HCT116 (cell line): ENCODE data around the gene RABGAP1. TPM values are rescaled to one million over a fixed set of nuclear protein-coding genes. Genes with fewer than 3 reads are reported as not detected.

Source experiments
- ATAC-seq: fragments of 200-7000 bp; cut with Tn5 transposase; 2 replicates; pipeline ENCODE4 v1.9.1; 2020; ENCODE audit warnings: mild to moderate bottlenecking, moderate library complexity
- BruUV-seq: library from RNA; stranded (reverse); fragments of 400-500 nt; replicated peaks from 2 replicates; lab custom pipeline; 2021; lab: Mats Ljungman, UMichigan
- CTCF ChIA-PET: fragments of 300-600 bp; sonication (Branson Sonifier 250); formaldehyde crosslinking; loops from one replicate; lab custom pipeline; 2021; ENCODE audit warnings: antibody characterized with exemption; lab: Charles Lee
- POLR2A ChIA-PET: fragments of 300-600, 350-600 bp; sonication (Branson Sonifier 250); formaldehyde crosslinking; loops from one replicate; lab custom pipeline; 2021; ENCODE audit warnings: antibody characterized with exemption; lab: Charles Lee
- RAD21 ChIA-PET, 2 experiments: fragments of 300-600 bp; sonication (Branson Sonifier 250); formaldehyde crosslinking; loops; one replicate each; lab custom pipeline; 2023; ENCODE audit warnings: low total read pairs in 2 of 2; ENCODE audit not compliant: uncharacterized antibody in 2 of 2, unreplicated experiment in 2 of 2, low non-redundant PET in 1 of 2; lab: Charles Lee
- DNase-seq: peaks from one replicate; pipeline ENCODE4 v3.0.0-alpha.2; 2010; ENCODE audit warnings: low read depth, low spot score
- H2AFZ ChIP-seq: fragments of 200-600 bp; shearing (Covaris generic), sonication (generic); 2 replicates; pipeline ENCODE4 v1.6.1; 2017; ENCODE audit warnings: low read depth, mixed run types, mixed read lengths, antibody characterized with exemption, low read length; ENCODE audit not compliant: poor library complexity, severe bottlenecking
- H3K27ac ChIP-seq: 2 replicates; pipeline ENCODE4 v1.5.1; 2012; ENCODE audit warnings: low read depth, low read length
- H3K27me3 ChIP-seq: fragments of 200-600 bp; sonication (generic); 2 replicates; pipeline ENCODE4 v1.6.1; 2016; ENCODE audit warnings: mixed run types, low read length, mixed read lengths; ENCODE audit not compliant: insufficient read depth
- H3K36me3 ChIP-seq, 2 experiments: fragments of 200-500 bp in 1 of 2; fragments of 200-600 bp in 1 of 2; sonication (Bioruptor generic) in 1 of 2; sonication (generic) in 1 of 2; 2 replicates each; pipeline versions ENCODE4 v1.5.1 to v1.6.1; 2014 to 2016; ENCODE audit warnings: low read length in 2 of 2, inconsistent platforms in 1 of 2, mixed read lengths in 1 of 2, mixed run types in 1 of 2; ENCODE audit not compliant: insufficient read depth in 2 of 2, control insufficient read depth in 1 of 2
- H3K4me1 ChIP-seq, 2 experiments: fragments of 200-600 bp in 1 of 2; sonication (generic) in 1 of 2; 2 replicates each; pipeline versions ENCODE4 v1.5.1 to v1.6.1; 2012 to 2017; ENCODE audit warnings: low read length in 2 of 2, inconsistent platforms in 1 of 2, mild to moderate bottlenecking in 1 of 2, mixed read lengths in 1 of 2, mixed run types in 1 of 2, moderate library complexity in 1 of 2; ENCODE audit not compliant: insufficient read depth in 2 of 2, control insufficient read depth in 1 of 2
- H3K4me2 ChIP-seq: fragments of 200-600 bp; sonication (generic); 2 replicates; pipeline ENCODE4 v1.6.1; 2017; ENCODE audit warnings: mixed run types, low read length, mixed read lengths
- H3K4me3 ChIP-seq, 2 experiments: fragments of 200-600 bp in 1 of 2; sonication (generic) in 1 of 2; replicated peaks in 1 of 2; 2 replicates each; pipeline ENCODE4 v1.5.1; 2011 to 2016; ENCODE audit warnings: low read length in 2 of 2, control low read depth in 1 of 2, low read depth in 1 of 2, mild to moderate bottlenecking in 1 of 2, mixed read lengths in 1 of 2, mixed run types in 1 of 2
- H3K79me2 ChIP-seq: fragments of 200-600 bp; sonication (generic); 2 replicates; pipeline ENCODE4 v1.6.1; 2017; ENCODE audit warnings: mild to moderate bottlenecking, mixed run types, low read length, moderate library complexity, mixed read lengths; ENCODE audit not compliant: insufficient read depth
- H3K9ac ChIP-seq: fragments of 200-600 bp; sonication (generic); 2 replicates; pipeline ENCODE4 v1.6.1; 2016; ENCODE audit warnings: low read length, mixed read lengths
- H3K9me2 ChIP-seq: fragments of 200-600 bp; sonication (generic), shearing (Covaris generic); 2 replicates; pipeline ENCODE4 v1.6.1; 2017; ENCODE audit warnings: mixed run types, mild to moderate bottlenecking, moderate library complexity; ENCODE audit not compliant: insufficient read depth
- H3K9me3 ChIP-seq, 2 experiments: fragments of 200-500 bp in 1 of 2; fragments of 200-600 bp in 1 of 2; sonication (Bioruptor generic) in 1 of 2; sonication (generic) in 1 of 2; 2 replicates each; pipeline ENCODE4 v1.6.1; 2014 to 2017; ENCODE audit warnings: low read length in 2 of 2, mixed read lengths in 2 of 2, inconsistent platforms in 1 of 2, low read depth in 1 of 2, mild to moderate bottlenecking in 1 of 2, mixed run types in 1 of 2, moderate library complexity in 1 of 2; ENCODE audit not compliant: control insufficient read depth in 1 of 2, insufficient read depth in 1 of 2
- H4K20me1 ChIP-seq: fragments of 200-600 bp; sonication (generic), shearing (Covaris generic); 2 replicates; pipeline ENCODE4 v1.6.1; 2017; ENCODE audit warnings: mixed run types, mild to moderate bottlenecking, moderate library complexity; ENCODE audit not compliant: insufficient read depth
- CBX3 ChIP-seq: IDR thresholded peaks from 2 replicates; pipeline ENCODE4 v1.6.1; 2012; ENCODE audit warnings: low read depth
- CEBPB ChIP-seq: IDR thresholded peaks from 2 replicates; pipeline ENCODE4 v1.6.1; 2012; ENCODE audit warnings: low read depth
- EZH2 ChIP-seq: fragments of 200-600 bp; sonication (generic); IDR thresholded peaks from 2 replicates; pipeline ENCODE4 v1.6.1; 2017; ENCODE audit warnings: antibody characterized with exemption, mixed run types
- EZH2phosphoT487 ChIP-seq: fragments of 200-600 bp; IDR thresholded peaks from 2 replicates; pipeline ENCODE4 v1.6.1; 2018; ENCODE audit warnings: antibody characterized with exemption, borderline replicate concordance
- SIN3A ChIP-seq: IDR thresholded peaks from 2 replicates; pipeline ENCODE4 v1.6.1; 2012; ENCODE audit warnings: low read depth
- SP1 ChIP-seq: IDR thresholded peaks from 2 replicates; pipeline ENCODE4 v1.6.1; 2012; ENCODE audit warnings: low read depth
- SRF ChIP-seq: IDR thresholded peaks from 2 replicates; pipeline ENCODE4 v1.6.1; 2012; ENCODE audit warnings: low read depth
- YY1 ChIP-seq: IDR thresholded peaks from 2 replicates; pipeline ENCODE4 v1.6.1; 2011; ENCODE audit warnings: low read length, low read depth, moderate library complexity, mild to moderate bottlenecking; ENCODE audit not compliant: insufficient replicate concordance; ENCODE audit errors: extremely low read depth
- ZFX ChIP-seq: fragments of 450-650 bp; IDR thresholded peaks from 2 replicates; pipeline ENCODE4 v1.6.1; 2017
- ZNF274 ChIP-seq: fragments of 200-500 bp; sonication (Bioruptor generic); IDR thresholded peaks from 2 replicates; pipeline ENCODE4 v1.6.1; 2014; ENCODE audit warnings: mild to moderate bottlenecking, low read depth, low read length, inconsistent platforms
- intact Hi-C: fragments of 100-400 bp; cut with micrococcal nuclease; formaldehyde crosslinking; loops from 2 replicates; pipeline ENCODE4 v1.10.0; 2022
- total RNA-seq: library from RNA; stranded (reverse); gene quantifications from one replicate; pipeline ENCODE4 v1.2.1, GENCODE V29; 2021; ENCODE audit not compliant: unreplicated experiment
- TF ChIP-seq, protein P1 (sequence below), 3 experiments: fragments of 200-600 bp in 1 of 3; sonication (generic) in 1 of 3; IDR thresholded peaks in 2 of 3; conservative IDR thresholded peaks in 1 of 3; 2 replicates each; pipeline ENCODE4 v1.5.1; 2012 to 2017; ENCODE audit warnings: low read depth in 2 of 3, low read length in 2 of 3, antibody characterized with exemption in 1 of 3, borderline replicate concordance in 1 of 3, control low read depth in 1 of 3, mild to moderate bottlenecking in 1 of 3, mixed read lengths in 1 of 3, mixed run types in 1 of 3, moderate library complexity in 1 of 3; ENCODE audit not compliant: insufficient read depth in 1 of 3
- TF ChIP-seq, protein P2 (sequence below): IDR thresholded peaks from 2 replicates; pipeline ENCODE4 v1.6.1; 2012
- TF ChIP-seq, protein P3 (sequence below): IDR thresholded peaks from 2 replicates; pipeline ENCODE4 v1.6.1; 2012

Gene RABGAP1
- total RNA-seq, 1 experiment from 2014 or later = 29.7 TPM

- TF ChIP-seq, protein P1, sequence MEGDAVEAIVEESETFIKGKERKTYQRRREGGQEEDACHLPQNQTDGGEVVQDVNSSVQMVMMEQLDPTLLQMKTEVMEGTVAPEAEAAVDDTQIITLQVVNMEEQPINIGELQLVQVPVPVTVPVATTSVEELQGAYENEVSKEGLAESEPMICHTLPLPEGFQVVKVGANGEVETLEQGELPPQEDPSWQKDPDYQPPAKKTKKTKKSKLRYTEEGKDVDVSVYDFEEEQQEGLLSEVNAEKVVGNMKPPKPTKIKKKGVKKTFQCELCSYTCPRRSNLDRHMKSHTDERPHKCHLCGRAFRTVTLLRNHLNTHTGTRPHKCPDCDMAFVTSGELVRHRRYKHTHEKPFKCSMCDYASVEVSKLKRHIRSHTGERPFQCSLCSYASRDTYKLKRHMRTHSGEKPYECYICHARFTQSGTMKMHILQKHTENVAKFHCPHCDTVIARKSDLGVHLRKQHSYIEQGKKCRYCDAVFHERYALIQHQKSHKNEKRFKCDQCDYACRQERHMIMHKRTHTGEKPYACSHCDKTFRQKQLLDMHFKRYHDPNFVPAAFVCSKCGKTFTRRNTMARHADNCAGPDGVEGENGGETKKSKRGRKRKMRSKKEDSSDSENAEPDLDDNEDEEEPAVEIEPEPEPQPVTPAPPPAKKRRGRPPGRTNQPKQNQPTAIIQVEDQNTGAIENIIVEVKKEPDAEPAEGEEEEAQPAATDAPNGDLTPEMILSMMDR (IDR thresholded peaks at IDR 0.05 in 2 of 3, conservative IDR thresholded peaks at IDR 0.05 in 1 of 3; ENCODE audit: borderline replicate concordance in 1 of 3, insufficient read depth in 1 of 3, low read depth in 2 of 3, low read length in 2 of 3) = no peak
- no peak for TF ChIP-seq SRF
- no peak for TF ChIP-seq CBX3
- no peak for TF ChIP-seq CEBPB
- no peak for TF ChIP-seq SIN3A
- TF ChIP-seq, protein P2, sequence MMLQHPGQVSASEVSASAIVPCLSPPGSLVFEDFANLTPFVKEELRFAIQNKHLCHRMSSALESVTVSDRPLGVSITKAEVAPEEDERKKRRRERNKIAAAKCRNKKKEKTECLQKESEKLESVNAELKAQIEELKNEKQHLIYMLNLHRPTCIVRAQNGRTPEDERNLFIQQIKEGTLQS = no peak
- TF ChIP-seq EZH2 = no peak
- no peak for TF ChIP-seq YY1
- no peak for TF ChIP-seq ZNF274
- TF ChIP-seq, protein P3, sequence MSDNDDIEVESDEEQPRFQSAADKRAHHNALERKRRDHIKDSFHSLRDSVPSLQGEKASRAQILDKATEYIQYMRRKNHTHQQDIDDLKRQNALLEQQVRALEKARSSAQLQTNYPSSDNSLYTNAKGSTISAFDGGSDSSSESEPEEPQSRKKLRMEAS = no peak
- no peak for TF ChIP-seq SP1
- TF ChIP-seq EZH2phosphoT487 = no peak
- TF ChIP-seq ZFX = no peak
- Histone ChIP-seq H3K4me3 (no peak overlapping the region), H4K20me1 (no peaks in the 10 kb centered on the region), H3K27ac (no peak overlapping the region), H3K4me1 (peaks cover 7 to 16% of the 10 kb centered on the region in 2 experiments; a peak in 3 of 4 replicates), H3K79me2 (peaks cover 89% of the 10 kb centered on the region), H3K9me3 (no peaks in the 10 kb centered on the region), H3K9me2 (no peaks in the 10 kb centered on the region), H3K4me2 (no peak overlapping the region), H2AFZ (no peak overlapping the region), H3K36me3 (no peaks in the 10 kb centered on the region), H3K9ac (no peak overlapping the region), H3K27me3 (no peaks in the 10 kb centered on the region)
- POLR2A ChIA-PET = no interaction called here
- BruUV-seq = no TSS peak
- CTCF ChIA-PET = no interaction called here
- ATAC-seq = no peak
- RAD21 ChIA-PET = no interaction called here
- intact Hi-C loops = no loop called here
- DNase-seq = no peak
Observed at GRCh38 chr9:122944960-122945888, 4.4 kb downstream of the RABGAP1 start.
